Measurements from ENCODE around the gene LEKR1. TPM values are rescaled to one million over a fixed set of nuclear protein-coding genes. Genes with fewer than 3 reads are reported as not detected.

Gene LEKR1
- total RNA-seq, 1 experiment from 2014 or later = 5.1 TPM

DNA sequence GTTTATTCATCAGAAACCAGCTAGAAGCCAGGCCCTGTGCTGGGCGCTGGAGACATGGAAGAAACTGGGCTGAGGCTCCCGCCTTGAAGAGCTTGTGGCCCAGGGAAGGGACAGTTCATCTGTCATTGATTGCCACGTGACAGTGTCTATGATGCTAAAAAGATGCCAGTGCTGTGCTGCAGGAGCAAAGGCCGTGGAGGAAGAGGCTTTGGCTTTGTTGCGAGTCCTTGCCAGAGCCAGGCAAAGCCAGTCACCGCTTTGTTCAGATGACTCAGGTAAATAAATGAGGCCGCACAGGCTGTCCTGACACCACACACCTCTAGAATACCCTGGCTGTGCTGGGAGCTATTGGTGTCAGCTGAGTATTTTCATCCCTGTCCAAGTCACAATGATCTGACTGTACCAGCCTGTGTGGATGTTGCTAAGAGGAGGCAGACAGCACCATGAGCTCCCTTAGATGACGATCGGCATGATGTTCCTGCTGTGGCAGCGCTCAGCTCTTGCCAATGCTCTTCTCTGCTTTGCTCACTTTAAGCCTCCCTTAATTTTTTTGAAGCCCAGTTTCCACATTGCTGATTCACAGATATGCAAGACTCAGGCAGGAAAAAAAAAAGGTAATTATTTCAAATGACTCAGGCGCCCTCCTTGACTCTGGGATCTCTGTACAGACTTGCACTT, 256.3 kb downstream of the LEKR1 start:
- Mint-ChIP-seq H3K4me3 (ENCODE audit: low read depth, unreplicated experiment) (no peak overlapping the region), H3K4me1 (ENCODE audit: low read depth, unreplicated experiment) (peaks cover 53% of the 10 kb centered on the region), H3K27ac (ENCODE audit: unreplicated experiment) (peak overlapping the region; percentile 94), H3K36me3 (ENCODE audit: insufficient read depth, unreplicated experiment) (peaks cover 18% of the 10 kb centered on the region), H3K9me3 (ENCODE audit: low read depth, unreplicated experiment) (no peaks in the 10 kb centered on the region), H3K27me3 (ENCODE audit: unreplicated experiment) (no peaks in the 10 kb centered on the region)
- DNase-seq = peak; percentile 43
- intact Hi-C loops (cut with micrococcal nuclease; ENCODE audit: unreplicated experiment) = loop anchor here (5.0 kb wide), 1 partner anchor 530 kb away; no protein-coding TSS in a partner anchor
- TF ChIP-seq CTCF (IDR thresholded peaks at IDR 0.05; ENCODE audit: unreplicated experiment) = no peak
- no TSS peak for BruUV-seq (replicated peaks)
- CTCF ChIA-PET = interaction anchor here (0.5 to 2.2 kb wide), 12 partner anchors 49 to 573 kb away, joined by 3 to 14 read pairs (median 4); no protein-coding TSS in a partner anchor

GRCh38 chr3:157083824-157084223, 257.7 kb downstream of the LEKR1 start:
- CTCF ChIA-PET = interaction anchor here (2.2 kb wide), 1 partner anchor 53 kb away, joined by 14 read pairs; no protein-coding TSS in a partner anchor
- peaks cover 32% of the 10 kb centered on the region for H3K36me3 Mint-ChIP-seq (ENCODE audit: insufficient read depth, unreplicated experiment)
- H3K4me3 Mint-ChIP-seq (ENCODE audit: low read depth, unreplicated experiment) = no peak overlapping the region
- no peaks in the 10 kb centered on the region for H3K27me3 Mint-ChIP-seq (ENCODE audit: unreplicated experiment)
- intact Hi-C loops (cut with micrococcal nuclease; ENCODE audit: unreplicated experiment) = loop anchor here (5.0 kb wide), 1 partner anchor 532 kb away; no protein-coding TSS in a partner anchor
- peaks cover 64% of the 10 kb centered on the region for H3K4me1 Mint-ChIP-seq (ENCODE audit: low read depth, unreplicated experiment)
- BruUV-seq (replicated peaks) = no TSS peak
- no peak for TF ChIP-seq CTCF (IDR thresholded peaks at IDR 0.05; ENCODE audit: unreplicated experiment)
- no peak for DNase-seq
- no peaks in the 10 kb centered on the region for H3K9me3 Mint-ChIP-seq (ENCODE audit: low read depth, unreplicated experiment)
- H3K27ac Mint-ChIP-seq (ENCODE audit: unreplicated experiment) = no peak overlapping the region

DNA sequence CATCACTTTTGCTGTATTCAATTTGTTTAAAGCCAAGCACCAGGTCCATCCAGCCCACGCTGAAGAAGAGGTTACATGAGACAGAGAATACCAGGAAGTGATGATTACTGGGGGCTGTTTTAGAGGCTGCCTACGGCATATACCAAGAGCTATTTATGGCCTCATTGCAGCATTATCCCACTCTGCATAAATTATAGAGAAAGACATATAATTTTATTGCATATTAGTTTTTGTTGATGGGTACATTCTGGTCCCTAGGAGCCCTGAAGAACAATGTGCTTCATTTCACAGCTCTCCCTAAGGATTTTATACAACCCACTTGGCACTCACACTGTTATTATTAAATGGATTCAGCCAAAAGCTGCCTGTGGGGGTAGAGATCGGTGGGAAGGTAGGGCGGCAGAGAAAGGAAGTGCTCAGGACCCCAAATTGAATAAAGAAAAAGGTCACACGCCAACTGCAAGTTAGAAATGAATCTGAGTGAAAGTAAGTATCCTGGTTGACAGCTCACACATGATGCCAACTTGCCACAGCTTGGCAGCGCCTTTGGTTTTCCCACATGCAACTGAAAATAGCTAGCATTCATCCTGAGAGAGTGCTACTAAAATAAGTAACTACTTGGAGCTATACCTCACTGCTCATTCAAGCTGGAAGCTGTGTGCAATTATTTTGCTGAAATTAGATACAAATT, 260.1 kb downstream of the LEKR1 start:
- intact Hi-C loops (cut with micrococcal nuclease; ENCODE audit: unreplicated experiment) = loop anchor here (5.0 kb wide), 1 partner anchor 629 kb away; no protein-coding TSS in a partner anchor
- BruUV-seq (replicated peaks) = no TSS peak
- peaks cover 46% of the 10 kb centered on the region for H3K36me3 Mint-ChIP-seq (ENCODE audit: insufficient read depth, unreplicated experiment)
- CTCF ChIA-PET = interaction anchor here (1.7 kb wide), 1 partner anchor 416 kb away, joined by 3 read pairs; no protein-coding TSS in a partner anchor
- no peak for TF ChIP-seq CTCF (IDR thresholded peaks at IDR 0.05; ENCODE audit: unreplicated experiment)
- no peak for DNase-seq
- H3K4me3 Mint-ChIP-seq (ENCODE audit: low read depth, unreplicated experiment) = no peak overlapping the region
- H3K4me1 Mint-ChIP-seq (ENCODE audit: low read depth, unreplicated experiment) = peaks cover 81% of the 10 kb centered on the region
- no peaks in the 10 kb centered on the region for H3K27me3 Mint-ChIP-seq (ENCODE audit: unreplicated experiment)
- H3K9me3 Mint-ChIP-seq (ENCODE audit: low read depth, unreplicated experiment) = peaks cover 8% of the 10 kb centered on the region
- H3K27ac Mint-ChIP-seq (ENCODE audit: unreplicated experiment) = peak overlapping the region; percentile 94

DNA sequence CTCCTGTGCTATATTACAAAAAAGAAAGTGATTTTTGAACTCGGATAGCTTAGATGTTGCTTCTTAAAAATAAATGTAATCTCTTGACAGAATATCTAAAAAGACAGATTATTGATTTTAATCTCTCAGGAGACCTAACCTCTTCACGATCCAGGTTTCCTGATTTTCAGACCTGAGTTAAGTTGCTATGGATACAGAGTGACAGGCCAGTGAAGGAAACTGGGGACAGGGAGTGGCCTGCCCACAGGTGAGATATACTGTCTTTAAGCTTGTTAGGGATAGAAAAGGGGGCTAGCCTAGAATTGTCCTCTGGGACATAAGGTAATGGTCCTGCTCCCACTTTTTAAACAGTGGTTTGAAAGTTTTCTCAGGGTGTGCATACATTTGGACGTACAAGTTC, 260.6 kb downstream of the LEKR1 start:
- CTCF ChIA-PET = interaction anchor here (1.0 to 3.4 kb wide), 5 partner anchors 9 to 552 kb away, joined by 3 to 49 read pairs (median 9); no protein-coding TSS in a partner anchor
- no peaks in the 10 kb centered on the region for H3K27me3 Mint-ChIP-seq (ENCODE audit: unreplicated experiment)
- peaks cover 8% of the 10 kb centered on the region for H3K9me3 Mint-ChIP-seq (ENCODE audit: low read depth, unreplicated experiment)
- intact Hi-C loops (cut with micrococcal nuclease; ENCODE audit: unreplicated experiment) = loop anchor here (5.0 kb wide), 1 partner anchor 629 kb away; no protein-coding TSS in a partner anchor
- BruUV-seq (replicated peaks) = no TSS peak
- H3K4me3 Mint-ChIP-seq (ENCODE audit: low read depth, unreplicated experiment) = peak overlapping the region; percentile 83
- DNase-seq = no peak
- H3K36me3 Mint-ChIP-seq (ENCODE audit: insufficient read depth, unreplicated experiment) = peaks cover 42% of the 10 kb centered on the region
- TF ChIP-seq CTCF (IDR thresholded peaks at IDR 0.05; ENCODE audit: unreplicated experiment) = no peak
- peaks cover 81% of the 10 kb centered on the region for H3K4me1 Mint-ChIP-seq (ENCODE audit: low read depth, unreplicated experiment)
- peak overlapping the region; percentile 94 for H3K27ac Mint-ChIP-seq (ENCODE audit: unreplicated experiment)
